Kidney epithelial cell (primary cell): Measurements from ENCODE around the gene BGN. TPM values are rescaled to one million over a fixed set of nuclear protein-coding genes. Genes with fewer than 3 reads are reported as not detected.
A peak's percentile ranks its signal among the peaks of the same experiment; 100 is the strongest.

Experiments
- DNase-seq: peaks from one replicate; pipeline ENCODE4 v3.0.0-alpha.2; 2010; ENCODE audit warnings: low read depth
- H3K27me3 ChIP-seq: 2 replicates; pipeline ENCODE4 v1.6.0; 2011; ENCODE audit warnings: low read length; ENCODE audit not compliant: control insufficient read depth, insufficient read depth
- H3K36me3 ChIP-seq: 2 replicates; pipeline ENCODE4 v1.5.1; 2011; ENCODE audit warnings: low read length; ENCODE audit not compliant: control insufficient read depth, insufficient read depth
- H3K4me3 ChIP-seq: 2 replicates; pipeline ENCODE4 v1.5.1; 2011; ENCODE audit warnings: low read depth, mild to moderate bottlenecking, control low read depth, low read length
- total RNA-seq: library from RNA; depleted of rRNA; stranded (reverse); fragments of >200 nt; gene quantifications from 2 replicates; pipeline ENCODE4 v1.2.3, GENCODE V29; 2015
- TF ChIP-seq, protein P1 (sequence below): IDR thresholded peaks from 2 replicates; pipeline ENCODE4 v1.5.1; 2011; ENCODE audit warnings: mild to moderate bottlenecking, moderate library complexity, low read length, control low read depth, inconsistent platforms; ENCODE audit not compliant: insufficient read depth, poor library complexity, severe bottlenecking

Gene BGN
- total RNA-seq, result 6.2 and 10.3 TPM in 2 replicates

DNA sequence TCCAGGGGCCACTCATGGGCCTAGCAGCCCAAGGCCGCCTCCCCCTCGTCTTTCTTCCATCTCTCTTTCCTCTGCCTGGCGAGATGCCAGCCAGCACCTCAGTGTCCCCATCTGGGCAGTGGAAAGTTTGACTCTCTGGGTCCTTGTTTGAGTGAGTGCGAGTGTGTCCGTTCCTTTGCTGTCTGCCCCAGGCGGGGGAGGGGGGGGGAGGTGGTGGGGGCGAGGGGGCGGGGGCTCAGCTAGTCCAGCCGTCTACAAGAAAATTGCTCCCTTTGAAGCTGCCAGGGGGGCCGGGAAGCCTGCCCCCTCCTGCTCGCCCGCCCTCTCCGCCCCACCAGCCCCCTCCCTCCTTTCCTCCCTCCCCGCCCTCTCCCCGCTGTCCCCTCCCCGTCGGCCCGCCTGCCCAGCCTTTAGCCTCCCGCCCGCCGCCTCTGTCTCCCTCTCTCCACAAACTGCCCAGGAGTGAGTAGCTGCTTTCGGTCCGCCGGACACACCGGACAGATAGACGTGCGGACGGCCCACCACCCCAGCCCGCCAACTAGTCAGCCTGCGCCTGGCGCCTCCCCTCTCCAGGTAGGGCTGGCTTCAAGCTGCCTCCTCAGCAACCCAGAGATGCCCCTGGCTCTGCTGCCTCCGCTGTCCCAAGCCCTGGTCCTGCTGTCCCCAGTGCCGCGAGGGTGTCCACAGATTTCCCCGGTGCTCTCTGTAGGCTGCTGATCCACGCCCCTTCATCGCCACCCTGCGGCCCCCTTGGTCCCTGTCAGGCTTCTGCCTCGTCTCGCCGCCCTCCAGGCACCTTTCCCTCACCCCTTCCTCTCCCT is at the start of gene BGN:
BGN (plus strand) TSS at position 440 of the 821 bp plus-strand sequence. CDS start 9,652 bp downstream, outside the sequence.
- H3K36me3 ChIP-seq, result no peaks in the 10 kb centered on the region
- peak within 1 kb of the TSS; percentile 24 for H3K4me3 ChIP-seq
- TF ChIP-seq, protein P1, sequence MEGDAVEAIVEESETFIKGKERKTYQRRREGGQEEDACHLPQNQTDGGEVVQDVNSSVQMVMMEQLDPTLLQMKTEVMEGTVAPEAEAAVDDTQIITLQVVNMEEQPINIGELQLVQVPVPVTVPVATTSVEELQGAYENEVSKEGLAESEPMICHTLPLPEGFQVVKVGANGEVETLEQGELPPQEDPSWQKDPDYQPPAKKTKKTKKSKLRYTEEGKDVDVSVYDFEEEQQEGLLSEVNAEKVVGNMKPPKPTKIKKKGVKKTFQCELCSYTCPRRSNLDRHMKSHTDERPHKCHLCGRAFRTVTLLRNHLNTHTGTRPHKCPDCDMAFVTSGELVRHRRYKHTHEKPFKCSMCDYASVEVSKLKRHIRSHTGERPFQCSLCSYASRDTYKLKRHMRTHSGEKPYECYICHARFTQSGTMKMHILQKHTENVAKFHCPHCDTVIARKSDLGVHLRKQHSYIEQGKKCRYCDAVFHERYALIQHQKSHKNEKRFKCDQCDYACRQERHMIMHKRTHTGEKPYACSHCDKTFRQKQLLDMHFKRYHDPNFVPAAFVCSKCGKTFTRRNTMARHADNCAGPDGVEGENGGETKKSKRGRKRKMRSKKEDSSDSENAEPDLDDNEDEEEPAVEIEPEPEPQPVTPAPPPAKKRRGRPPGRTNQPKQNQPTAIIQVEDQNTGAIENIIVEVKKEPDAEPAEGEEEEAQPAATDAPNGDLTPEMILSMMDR, result peak; percentile 22
- no peak for DNase-seq
- H3K27me3 ChIP-seq, result peaks cover 13% of the 10 kb centered on the region

DNA sequence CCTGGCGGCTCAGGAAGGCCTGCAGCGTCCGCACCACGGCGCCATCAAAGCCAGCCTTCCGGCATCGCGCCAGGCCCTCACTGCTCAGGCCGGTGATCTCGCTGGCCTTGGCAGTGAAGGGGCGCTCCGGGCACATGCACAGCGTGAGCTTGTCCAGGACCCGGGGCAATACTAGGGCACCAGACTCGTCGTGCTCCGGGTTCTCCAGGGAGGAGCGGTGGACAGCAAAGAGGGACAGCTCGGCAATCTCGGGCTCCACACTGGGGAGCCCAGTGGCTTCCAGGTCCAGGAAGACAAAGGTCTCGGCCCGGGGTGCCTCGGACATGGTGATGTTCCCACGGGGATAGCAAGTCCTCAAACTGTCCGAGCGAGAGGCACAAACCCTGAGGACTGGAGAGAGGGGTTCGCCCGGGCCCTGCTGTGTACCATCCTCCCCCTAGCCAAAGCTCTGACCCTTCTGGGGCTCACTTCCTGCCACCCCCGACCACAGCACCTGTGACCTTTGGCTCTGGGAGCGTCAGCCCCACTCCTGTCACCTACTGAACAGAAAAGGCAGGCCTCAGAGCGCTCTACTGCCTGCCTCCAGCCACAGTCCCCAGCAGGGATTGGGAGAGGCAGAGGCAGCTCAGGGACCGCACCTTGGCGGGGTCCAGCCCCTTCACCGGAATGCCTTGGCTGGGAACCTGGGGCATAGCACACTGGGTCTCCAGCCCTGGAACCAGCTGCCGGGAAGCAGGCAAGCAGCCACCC is 49.5 kb upstream of the BGN start:
- no peak for DNase-seq
- H3K27me3 ChIP-seq, result no peaks in the 10 kb centered on the region
- H3K4me3 ChIP-seq, result no peak overlapping the region
- TF ChIP-seq, protein P1, result no peak
- no peaks in the 10 kb centered on the region for H3K36me3 ChIP-seq

DNA sequence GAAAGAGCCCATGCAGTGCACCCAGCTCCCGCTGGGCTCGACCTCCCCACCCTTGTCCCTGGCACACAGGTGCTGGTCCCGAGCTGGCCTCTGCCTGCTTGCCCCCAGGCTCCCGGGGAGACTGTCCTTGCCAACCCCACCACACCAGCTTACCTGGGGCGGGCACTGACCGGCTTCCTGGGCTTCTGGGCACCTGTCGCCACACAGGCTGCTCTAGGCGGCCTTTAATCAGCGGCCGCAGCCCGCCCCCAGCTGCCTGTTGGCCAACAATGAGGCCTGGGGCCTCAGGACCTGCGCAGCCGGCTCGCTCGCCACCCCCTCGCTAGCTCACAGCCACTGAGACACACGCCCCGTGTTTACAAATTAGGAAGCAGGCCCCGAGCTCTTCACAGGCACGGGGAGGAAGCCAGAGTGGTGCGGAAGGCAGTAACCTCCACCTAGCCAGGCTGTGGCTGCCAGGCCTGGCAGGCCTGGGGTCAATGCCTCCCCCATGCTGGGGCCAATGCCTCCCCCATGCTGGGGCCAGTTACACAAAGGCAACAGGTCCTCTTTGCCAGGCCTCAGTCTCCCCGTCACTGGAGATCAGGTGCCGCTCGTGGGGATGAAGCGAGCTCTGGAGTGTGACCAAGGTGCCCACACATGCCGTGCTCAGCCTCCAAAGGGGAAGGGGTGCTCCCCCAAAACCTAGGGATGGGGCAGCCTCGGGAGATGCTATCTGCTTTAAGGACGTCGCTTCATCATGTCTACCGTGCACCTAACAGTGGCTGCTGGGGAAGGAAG is 48.7 kb upstream of the BGN start, which contains the start of gene TREX2:
TREX2 (minus strand) TSS at position 201 of the 780 bp plus-strand sequence. CDS start 626 bp downstream, outside the sequence.
- Histone ChIP-seq H3K36me3 (no peaks in the 10 kb centered on the region), H3K27me3 (no peaks in the 10 kb centered on the region), H3K4me3 (no peak within 1 kb of the TSS)
- no peak for DNase-seq
- TF ChIP-seq, protein P1, result no peak

DNA sequence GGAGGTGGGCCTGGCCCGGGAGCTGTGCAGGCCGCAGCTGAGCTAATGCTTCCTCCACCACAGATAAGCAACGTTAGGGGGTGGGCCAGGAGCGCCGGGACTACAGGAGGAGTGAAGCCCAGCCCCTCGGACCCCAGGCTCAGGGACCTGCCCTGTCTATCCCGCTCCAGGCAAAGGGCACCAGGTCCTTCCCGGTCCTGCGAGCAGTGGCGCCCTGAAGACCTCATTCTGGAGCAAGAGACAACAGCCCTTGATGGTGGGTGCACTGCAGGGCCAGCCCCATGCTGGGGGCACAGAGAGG is 48.2 kb upstream of the BGN start:
- TF ChIP-seq, protein P1, result no peak
- H3K36me3 ChIP-seq, result no peaks in the 10 kb centered on the region
- no peak overlapping the region for H3K4me3 ChIP-seq
- no peak for DNase-seq
- no peaks in the 10 kb centered on the region for H3K27me3 ChIP-seq

DNA sequence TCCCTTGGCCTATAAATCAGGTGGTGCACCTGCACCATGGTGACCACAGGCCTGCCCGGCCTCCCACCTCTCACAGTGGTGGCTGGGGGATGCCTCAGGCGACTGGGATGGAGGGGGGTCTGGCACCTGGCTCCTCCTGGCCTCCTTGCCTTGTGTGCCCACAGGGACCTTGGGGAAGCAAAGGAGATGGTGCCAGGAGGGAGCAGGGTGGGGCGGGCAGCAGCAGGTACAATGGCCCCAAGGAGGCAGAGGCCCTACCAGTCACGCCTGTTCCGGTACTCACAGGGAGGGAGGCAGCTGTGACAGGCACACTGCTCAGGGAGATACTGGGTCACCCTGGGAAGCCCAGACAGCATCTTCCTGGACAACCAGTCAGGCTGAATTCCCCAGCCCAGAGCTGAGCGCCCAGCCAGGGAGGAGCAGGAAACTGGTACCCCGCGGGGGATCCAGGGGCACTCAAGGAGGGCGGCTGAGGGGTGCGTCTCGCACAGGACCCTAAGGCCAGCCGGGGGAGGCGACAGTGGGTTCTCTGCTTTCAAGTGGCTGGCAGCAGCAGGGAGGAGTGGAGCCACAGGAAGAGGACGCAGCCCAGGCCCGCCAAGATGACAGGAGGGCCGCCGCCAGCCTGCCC is 47.7 kb upstream of the BGN start:
- H3K36me3 ChIP-seq, result no peaks in the 10 kb centered on the region
- no peak overlapping the region for H3K4me3 ChIP-seq
- H3K27me3 ChIP-seq, result no peaks in the 10 kb centered on the region
- DNase-seq, result no peak
- TF ChIP-seq, protein P1, result no peak
